Loucy (cell line): ENCODE measurements around the gene KIDINS220.

Source experiments
- H2AFZ ChIP-seq: fragments of 200-600 bp; sonication (generic); 2 replicates; pipeline ENCODE4 v1.6.0; 2016; ENCODE audit warnings: antibody characterized with exemption, mild to moderate bottlenecking, low read length, moderate library complexity
- H3F3A ChIP-seq: fragments of 200-600 bp; 2 replicates; pipeline ENCODE4 v1.6.0; 2016; ENCODE audit warnings: antibody characterized with exemption, low read depth, mild to moderate bottlenecking
- H3K27me3 ChIP-seq: fragments of 200-600 bp; sonication (generic); 2 replicates; pipeline ENCODE4 v1.6.1; 2014; ENCODE audit warnings: low read length, mild to moderate bottlenecking; ENCODE audit not compliant: insufficient read depth, poor library complexity, severe bottlenecking
- H3K36me3 ChIP-seq: fragments of 200-600 bp; sonication (generic); 2 replicates; pipeline ENCODE4 v1.6.1; 2016; ENCODE audit warnings: low read length; ENCODE audit not compliant: insufficient read depth
- H3K4me1 ChIP-seq: fragments of 200-600 bp; sonication (generic); 2 replicates; pipeline ENCODE4 v1.5.1; 2014; ENCODE audit warnings: low read length, mild to moderate bottlenecking; ENCODE audit not compliant: insufficient read depth, poor library complexity, severe bottlenecking
- H3K4me2 ChIP-seq: fragments of 200-600 bp; sonication (generic); 2 replicates; pipeline ENCODE4 v1.6.0; 2014; ENCODE audit warnings: antibody characterized with exemption, low read length, low read depth, mild to moderate bottlenecking; ENCODE audit not compliant: poor library complexity, severe bottlenecking
- H3K4me3 ChIP-seq: fragments of 200-600 bp; sonication (generic); 2 replicates; pipeline ENCODE4 v1.5.1; 2014; ENCODE audit warnings: low read length, mild to moderate bottlenecking, mixed read lengths; ENCODE audit not compliant: poor library complexity, severe bottlenecking
- H3K79me2 ChIP-seq: fragments of 200-600 bp; sonication (generic); 2 replicates; pipeline ENCODE4 v1.6.1; 2014; ENCODE audit warnings: low read length; ENCODE audit not compliant: insufficient read depth
- H3K9ac ChIP-seq: fragments of 200-600 bp; sonication (generic); 2 replicates; pipeline ENCODE4 v1.6.0; 2014; ENCODE audit warnings: mild to moderate bottlenecking, low read depth, low read length, moderate library complexity; ENCODE audit not compliant: poor library complexity, severe bottlenecking
- H3K9me2 ChIP-seq: fragments of 200-600 bp; sonication (generic); replicated peaks from 2 replicates; pipeline ENCODE4 v1.6.1; 2016; ENCODE audit warnings: low read depth, low read length, mixed read lengths
- H3K9me3 ChIP-seq: fragments of 200-600 bp; sonication (generic); 2 replicates; pipeline ENCODE4 v1.6.1; 2014; ENCODE audit warnings: mild to moderate bottlenecking, antibody characterized with exemption, low read length, low read depth; ENCODE audit not compliant: insufficient read depth
- H4K20me1 ChIP-seq: fragments of 200-600 bp; sonication (generic); 2 replicates; pipeline ENCODE4 v1.6.0; 2014; ENCODE audit warnings: antibody characterized with exemption, low read length, mild to moderate bottlenecking; ENCODE audit not compliant: insufficient read depth, poor library complexity, severe bottlenecking
- EZH2phosphoT487 ChIP-seq: fragments of 200-600 bp; IDR thresholded peaks from 2 replicates; pipeline ENCODE4 v1.6.1; 2018; ENCODE audit warnings: antibody characterized with exemption, mild to moderate bottlenecking, moderate library complexity, borderline replicate concordance
- TF ChIP-seq, protein P1 (sequence below): fragments of 200-600 bp; sonication (generic); conservative IDR thresholded peaks from 2 replicates; pipeline ENCODE4 v1.5.1; 2014; ENCODE audit warnings: mild to moderate bottlenecking, antibody characterized with exemption, low read length

Gene KIDINS220

DNA sequence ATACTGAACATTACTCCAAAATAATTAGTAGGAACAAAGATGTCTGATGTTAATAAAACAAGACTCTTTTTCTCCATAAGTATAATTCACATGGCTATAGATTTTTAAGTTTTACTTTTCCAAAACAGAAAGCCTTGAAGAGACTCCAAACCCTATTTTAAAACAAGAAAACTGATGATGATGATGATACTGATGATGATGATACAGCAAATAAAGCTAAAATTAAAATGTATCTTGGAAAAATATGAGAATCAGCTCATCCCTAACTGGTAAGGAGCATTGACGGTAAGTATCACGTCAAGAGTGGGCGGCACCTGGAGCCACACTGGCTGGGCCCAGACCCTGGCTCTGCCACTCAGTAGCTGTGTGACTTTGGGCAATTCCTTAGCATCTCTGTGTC lies 116.0 kb downstream of the KIDINS220 start:
- H3K79me2 ChIP-seq, result no peaks in the 10 kb centered on the region
- H3K36me3 ChIP-seq, result no peaks in the 10 kb centered on the region
- H3K9ac ChIP-seq, result no peak overlapping the region
- no peak overlapping the region for H3K4me2 ChIP-seq
- no peaks in the 10 kb centered on the region for H3F3A ChIP-seq
- H2AFZ ChIP-seq, result no peak overlapping the region
- no peaks in the 10 kb centered on the region for H3K27me3 ChIP-seq
- no peak overlapping the region for H3K4me3 ChIP-seq
- no peaks in the 10 kb centered on the region for H3K4me1 ChIP-seq
- no peaks in the 10 kb centered on the region for H3K9me2 ChIP-seq
- H4K20me1 ChIP-seq, result no peaks in the 10 kb centered on the region
- no peaks in the 10 kb centered on the region for H3K9me3 ChIP-seq
- TF ChIP-seq, protein P1, sequence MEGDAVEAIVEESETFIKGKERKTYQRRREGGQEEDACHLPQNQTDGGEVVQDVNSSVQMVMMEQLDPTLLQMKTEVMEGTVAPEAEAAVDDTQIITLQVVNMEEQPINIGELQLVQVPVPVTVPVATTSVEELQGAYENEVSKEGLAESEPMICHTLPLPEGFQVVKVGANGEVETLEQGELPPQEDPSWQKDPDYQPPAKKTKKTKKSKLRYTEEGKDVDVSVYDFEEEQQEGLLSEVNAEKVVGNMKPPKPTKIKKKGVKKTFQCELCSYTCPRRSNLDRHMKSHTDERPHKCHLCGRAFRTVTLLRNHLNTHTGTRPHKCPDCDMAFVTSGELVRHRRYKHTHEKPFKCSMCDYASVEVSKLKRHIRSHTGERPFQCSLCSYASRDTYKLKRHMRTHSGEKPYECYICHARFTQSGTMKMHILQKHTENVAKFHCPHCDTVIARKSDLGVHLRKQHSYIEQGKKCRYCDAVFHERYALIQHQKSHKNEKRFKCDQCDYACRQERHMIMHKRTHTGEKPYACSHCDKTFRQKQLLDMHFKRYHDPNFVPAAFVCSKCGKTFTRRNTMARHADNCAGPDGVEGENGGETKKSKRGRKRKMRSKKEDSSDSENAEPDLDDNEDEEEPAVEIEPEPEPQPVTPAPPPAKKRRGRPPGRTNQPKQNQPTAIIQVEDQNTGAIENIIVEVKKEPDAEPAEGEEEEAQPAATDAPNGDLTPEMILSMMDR, result no peak
- TF ChIP-seq EZH2phosphoT487, result no peak

GRCh38 chr2:8720741-8721140 lies 116.7 kb downstream of the KIDINS220 start:
- no peaks in the 10 kb centered on the region for H3K4me1 ChIP-seq
- H3F3A ChIP-seq, result no peaks in the 10 kb centered on the region
- H4K20me1 ChIP-seq, result no peaks in the 10 kb centered on the region
- no peak overlapping the region for H3K4me3 ChIP-seq
- no peaks in the 10 kb centered on the region for H3K27me3 ChIP-seq
- H3K9ac ChIP-seq, result no peak overlapping the region
- no peaks in the 10 kb centered on the region for H3K9me3 ChIP-seq
- H3K9me2 ChIP-seq, result no peaks in the 10 kb centered on the region
- no peak overlapping the region for H2AFZ ChIP-seq
- H3K36me3 ChIP-seq, result no peaks in the 10 kb centered on the region
- no peak overlapping the region for H3K4me2 ChIP-seq
- TF ChIP-seq EZH2phosphoT487, result no peak
- TF ChIP-seq, protein P1, result no peak
- H3K79me2 ChIP-seq, result no peaks in the 10 kb centered on the region

DNA sequence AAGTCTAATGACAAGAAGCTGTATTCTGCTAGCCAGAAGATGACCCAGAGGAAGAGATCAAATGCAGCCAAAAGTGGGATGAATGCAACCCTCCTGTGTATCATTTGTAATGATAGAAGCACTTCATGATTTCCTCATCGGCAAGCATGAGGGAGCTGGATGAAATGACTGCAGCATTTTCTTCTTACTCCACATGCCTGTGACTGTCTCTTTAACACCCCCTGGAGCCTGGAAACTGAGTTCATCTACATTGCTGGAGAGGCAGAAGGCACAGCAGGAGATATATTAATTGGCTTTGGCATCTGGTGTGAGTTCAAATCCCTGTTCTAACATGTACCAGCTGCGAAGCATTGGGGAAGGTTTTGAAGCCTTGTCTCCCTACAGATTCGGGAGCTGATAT lies 117.9 kb downstream of the KIDINS220 start:
- no peaks in the 10 kb centered on the region for H3K36me3 ChIP-seq
- H2AFZ ChIP-seq, result no peak overlapping the region
- H3K4me3 ChIP-seq, result no peak overlapping the region
- H3K79me2 ChIP-seq, result no peaks in the 10 kb centered on the region
- no peaks in the 10 kb centered on the region for H3K9me3 ChIP-seq
- no peak overlapping the region for H3K9ac ChIP-seq
- TF ChIP-seq, protein P1, result no peak
- no peaks in the 10 kb centered on the region for H3K9me2 ChIP-seq
- no peaks in the 10 kb centered on the region for H3K27me3 ChIP-seq
- no peak overlapping the region for H3K4me2 ChIP-seq
- no peaks in the 10 kb centered on the region for H3K4me1 ChIP-seq
- H4K20me1 ChIP-seq, result no peaks in the 10 kb centered on the region
- no peaks in the 10 kb centered on the region for H3F3A ChIP-seq
